Activated CD4-positive, CD25-positive, alpha-beta regulatory T cell treated with anti-CD3 and anti-CD28 coated beads, Interleukin-2, amount 50 U/mL, for 16 hours (primary cell): ENCODE results near the gene DNAAF5.

ENCODE experiments used
- DNase-seq: peaks from one replicate; pipeline ENCODE4 v3.0.0-alpha.2; 2020; ENCODE audit warnings: low read depth, low spot score

DNAAF5 gene

GRCh38 chr7:833601-834258 is 107.2 kb downstream of the DNAAF5 start:
- no peak for DNase-seq

- no peak for DNase-seq
These were observed 107.8 kb downstream of the DNAAF5 start for GRCh38 chr7:834277-834676.

GRCh38 chr7:835021-835420 is 108.5 kb downstream of the DNAAF5 start:
- no peak for DNase-seq

- DNase-seq: no peak
These were observed 109.2 kb downstream of the DNAAF5 start for GRCh38 chr7:835485-836401.
